ENCODE measurements around the gene FCRL6. TPM values are rescaled to one million over a fixed set of nuclear protein-coding genes. Genes with fewer than 3 reads are reported as not detected.
A peak's percentile ranks its signal among the peaks of the same experiment; 100 is the strongest.

FCRL6 gene, protein sequence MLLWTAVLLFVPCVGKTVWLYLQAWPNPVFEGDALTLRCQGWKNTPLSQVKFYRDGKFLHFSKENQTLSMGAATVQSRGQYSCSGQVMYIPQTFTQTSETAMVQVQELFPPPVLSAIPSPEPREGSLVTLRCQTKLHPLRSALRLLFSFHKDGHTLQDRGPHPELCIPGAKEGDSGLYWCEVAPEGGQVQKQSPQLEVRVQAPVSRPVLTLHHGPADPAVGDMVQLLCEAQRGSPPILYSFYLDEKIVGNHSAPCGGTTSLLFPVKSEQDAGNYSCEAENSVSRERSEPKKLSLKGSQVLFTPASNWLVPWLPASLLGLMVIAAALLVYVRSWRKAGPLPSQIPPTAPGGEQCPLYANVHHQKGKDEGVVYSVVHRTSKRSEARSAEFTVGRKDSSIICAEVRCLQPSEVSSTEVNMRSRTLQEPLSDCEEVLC
- under 1 TPM in 3 of 4 donors, not detected in 1; 0.17 to 0.80 (median 0.42) TPM for total RNA-seq

DNA sequence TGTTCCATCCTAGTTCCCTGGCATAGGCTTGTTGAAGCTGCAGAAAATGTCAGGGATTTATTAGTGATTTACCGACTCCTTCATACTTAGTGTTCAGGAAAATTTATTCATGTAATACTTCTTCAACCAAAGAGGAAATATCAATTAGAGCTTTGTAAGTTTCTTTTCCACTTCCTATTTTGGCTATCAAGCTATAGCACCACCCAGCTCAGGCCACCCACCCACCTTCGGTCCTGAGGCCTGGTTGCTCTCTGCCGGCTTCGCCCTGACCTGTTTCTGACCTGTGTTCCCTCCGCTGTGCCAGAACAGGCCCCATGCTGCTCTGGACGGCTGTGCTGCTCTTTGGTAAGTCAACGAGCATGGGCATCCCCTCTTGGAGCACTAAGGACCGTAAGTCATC lies at the start of gene FCRL6:
FCRL6 (plus strand) TSS at position 250 of the 400 bp plus-strand sequence; CDS start at position 315, 65 bp downstream.
- 87 to 88% methylated on average over 8 of the region's 8 CpGs for WGBS, 2 donors
- intact Hi-C loops (cut with DNase I; ENCODE audit: low total_unique reads) = loop anchor here (2.0 to 10.0 kb wide), 2 partner anchors 83 to 203 kb away; no protein-coding TSS in a partner anchor
- TF ChIP-seq POLR2A (IDR thresholded peaks at IDR 0.05) = no peak
- TF ChIP-seq, protein P1, sequence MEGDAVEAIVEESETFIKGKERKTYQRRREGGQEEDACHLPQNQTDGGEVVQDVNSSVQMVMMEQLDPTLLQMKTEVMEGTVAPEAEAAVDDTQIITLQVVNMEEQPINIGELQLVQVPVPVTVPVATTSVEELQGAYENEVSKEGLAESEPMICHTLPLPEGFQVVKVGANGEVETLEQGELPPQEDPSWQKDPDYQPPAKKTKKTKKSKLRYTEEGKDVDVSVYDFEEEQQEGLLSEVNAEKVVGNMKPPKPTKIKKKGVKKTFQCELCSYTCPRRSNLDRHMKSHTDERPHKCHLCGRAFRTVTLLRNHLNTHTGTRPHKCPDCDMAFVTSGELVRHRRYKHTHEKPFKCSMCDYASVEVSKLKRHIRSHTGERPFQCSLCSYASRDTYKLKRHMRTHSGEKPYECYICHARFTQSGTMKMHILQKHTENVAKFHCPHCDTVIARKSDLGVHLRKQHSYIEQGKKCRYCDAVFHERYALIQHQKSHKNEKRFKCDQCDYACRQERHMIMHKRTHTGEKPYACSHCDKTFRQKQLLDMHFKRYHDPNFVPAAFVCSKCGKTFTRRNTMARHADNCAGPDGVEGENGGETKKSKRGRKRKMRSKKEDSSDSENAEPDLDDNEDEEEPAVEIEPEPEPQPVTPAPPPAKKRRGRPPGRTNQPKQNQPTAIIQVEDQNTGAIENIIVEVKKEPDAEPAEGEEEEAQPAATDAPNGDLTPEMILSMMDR (IDR thresholded peaks at IDR 0.05) = no peak
- H3K4me3 ChIP-seq (ENCODE audit: low read depth, poor library complexity, severe bottlenecking) = no peak within 1 kb of the TSS
- DNase-seq (ENCODE audit: low spot score in 2 of 2) = no peak

DNA sequence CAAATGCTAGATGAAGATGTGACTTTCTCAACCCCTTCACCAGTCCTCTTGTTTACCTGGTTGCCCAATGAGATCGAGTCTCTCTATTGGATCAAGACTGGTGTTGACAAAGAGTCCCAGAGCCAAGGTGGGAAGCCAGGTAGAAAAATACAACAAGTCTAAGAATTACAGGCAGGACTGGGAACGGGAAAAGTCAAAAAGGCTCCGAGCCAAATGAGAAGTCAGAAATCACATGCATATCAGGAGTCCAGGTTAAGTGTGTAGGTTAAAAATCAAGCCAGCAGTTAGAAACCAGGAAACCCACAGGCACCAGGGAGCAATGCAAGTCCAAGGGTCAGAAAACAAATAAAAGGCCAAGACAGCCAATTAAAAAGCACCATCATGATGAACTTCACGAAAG lies 48.8 kb upstream of the FCRL6 start:
- intact Hi-C loops (cut with DNase I; ENCODE audit: low total_unique reads) = no loop called here
- no peak for DNase-seq (ENCODE audit: low spot score in 2 of 2)
- TF ChIP-seq POLR2A (IDR thresholded peaks at IDR 0.05) = no peak
- TF ChIP-seq, protein P1 (IDR thresholded peaks at IDR 0.05) = no peak
- H3K4me3 ChIP-seq (ENCODE audit: low read depth, poor library complexity, severe bottlenecking) = no peak overlapping the region
- WGBS, 2 donors = 77 to 81% methylated on average over 4 of the region's 4 CpGs

DNA sequence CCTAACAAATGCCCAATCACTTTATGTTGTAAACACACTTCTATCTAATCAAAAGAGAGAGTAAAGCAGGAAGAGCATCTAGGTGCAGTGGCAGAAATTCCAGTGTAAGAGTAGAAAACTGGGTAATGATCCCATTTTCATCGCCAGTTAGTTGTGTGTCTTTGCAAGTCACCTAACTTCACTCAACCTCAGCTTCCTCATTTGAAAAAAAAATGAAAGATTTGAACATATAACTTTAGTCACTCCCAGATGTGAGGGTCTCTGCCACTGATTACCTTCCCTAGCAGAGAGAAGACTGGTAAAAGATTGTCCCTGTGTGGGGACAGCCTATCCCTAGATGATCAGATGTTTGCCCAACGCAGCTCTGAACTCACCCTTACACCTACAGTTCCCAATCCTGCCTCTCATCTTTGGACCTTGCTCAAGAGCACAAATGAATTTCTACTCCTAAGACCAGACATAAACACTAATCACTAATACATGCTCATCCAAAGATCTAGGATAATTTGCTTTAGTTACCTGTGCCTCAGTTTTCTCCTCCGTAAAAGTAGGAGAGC lies 46.6 kb upstream of the FCRL6 start:
- no peak for TF ChIP-seq POLR2A (IDR thresholded peaks at IDR 0.05)
- TF ChIP-seq, protein P1 (IDR thresholded peaks at IDR 0.05) = no peak
- no peak overlapping the region for H3K4me3 ChIP-seq (ENCODE audit: low read depth, poor library complexity, severe bottlenecking)
- no peak for DNase-seq (ENCODE audit: low spot score in 2 of 2)
- intact Hi-C loops (cut with DNase I; ENCODE audit: low total_unique reads) = no loop called here
- 92 to 93% methylated on average over 3 of the region's 3 CpGs for WGBS, 2 donors

DNA sequence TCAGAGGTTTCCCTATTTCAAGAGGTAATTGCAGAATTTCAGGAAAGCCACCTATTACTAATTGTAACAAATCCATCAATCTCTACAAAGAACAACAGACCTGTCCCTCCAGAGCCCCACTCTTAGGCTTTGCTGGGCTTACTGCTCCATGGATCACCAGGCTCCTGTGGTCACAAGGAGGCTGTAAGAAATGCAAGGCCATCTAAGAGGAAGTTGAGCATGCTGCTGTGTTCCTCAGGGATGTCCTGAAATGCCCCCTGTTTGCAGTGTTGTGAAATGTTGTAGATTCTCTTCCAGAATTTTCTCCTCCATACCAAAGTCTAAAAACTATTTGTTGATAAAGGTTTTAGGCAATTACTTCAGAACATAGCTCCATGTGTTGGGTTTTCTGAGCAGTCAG lies 45.8 kb upstream of the FCRL6 start:
- no peak for TF ChIP-seq POLR2A (IDR thresholded peaks at IDR 0.05)
- peak in 1 of 2 donors; percentile 21 for DNase-seq (ENCODE audit: low spot score in 2 of 2)
- H3K4me3 ChIP-seq (ENCODE audit: low read depth, poor library complexity, severe bottlenecking) = no peak overlapping the region
- intact Hi-C loops (cut with DNase I; ENCODE audit: low total_unique reads) = no loop called here

DNA sequence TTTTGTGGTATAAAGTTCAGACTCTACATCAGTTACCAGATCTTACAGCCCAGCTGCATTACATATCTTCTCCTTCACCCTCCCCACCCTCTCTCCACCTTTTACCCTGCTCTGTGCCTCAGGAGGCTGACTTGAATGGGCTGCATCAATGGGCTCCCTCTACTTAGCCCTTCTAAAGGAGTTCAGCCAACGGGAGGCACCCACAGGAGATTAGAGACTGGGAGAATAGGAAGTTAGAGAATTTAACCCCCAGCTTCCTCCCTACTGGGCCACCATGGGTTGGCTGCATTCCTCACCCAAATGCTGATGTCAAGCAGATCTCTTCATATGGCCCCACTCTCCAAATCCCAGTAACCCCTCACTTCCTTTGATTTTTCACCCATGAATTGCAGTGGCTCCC lies 38.5 kb upstream of the FCRL6 start:
- no peak for DNase-seq (ENCODE audit: low spot score in 2 of 2)
- intact Hi-C loops (cut with DNase I; ENCODE audit: low total_unique reads) = no loop called here
- TF ChIP-seq, protein P1 (IDR thresholded peaks at IDR 0.05) = no peak
- no peak for TF ChIP-seq POLR2A (IDR thresholded peaks at IDR 0.05)
- 30 to 38% methylated on average over 1 of the region's 1 CpG for WGBS, 2 donors
- H3K4me3 ChIP-seq (ENCODE audit: low read depth, poor library complexity, severe bottlenecking) = no peak overlapping the region

DNA sequence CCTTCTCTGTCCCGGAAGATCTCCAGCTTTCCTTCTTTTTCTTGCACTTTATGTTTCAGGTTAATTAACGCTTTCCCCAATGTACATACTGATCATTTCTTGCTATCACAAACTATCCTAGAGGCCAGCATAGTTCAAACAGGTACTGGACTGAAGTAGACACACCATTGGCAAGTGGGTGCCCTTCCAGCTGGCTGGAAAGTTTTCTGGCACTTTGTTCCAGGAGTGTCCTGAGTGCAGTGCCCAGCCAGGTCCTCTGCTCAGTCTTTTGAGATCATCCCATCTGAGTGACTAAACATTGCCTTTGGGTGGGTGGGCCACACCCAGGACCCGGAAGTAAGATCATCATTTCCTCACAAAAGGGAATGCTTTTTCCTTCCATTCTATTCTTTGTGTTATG lies 36.4 kb upstream of the FCRL6 start:
- 75 to 81% methylated on average over 3 of the region's 3 CpGs for WGBS, 2 donors
- no peak overlapping the region for H3K4me3 ChIP-seq (ENCODE audit: low read depth, poor library complexity, severe bottlenecking)
- TF ChIP-seq, protein P1 (IDR thresholded peaks at IDR 0.05) = no peak
- no peak for DNase-seq (ENCODE audit: low spot score in 2 of 2)
- intact Hi-C loops (cut with DNase I; ENCODE audit: low total_unique reads) = no loop called here
